Fibroblast of mammary gland (primary cell): ENCODE measurements around the gene DSTN.

Source experiments
- DNase-seq: peaks from one replicate; pipeline ENCODE4 v3.0.0-alpha.2; 2010; ENCODE audit warnings: low read depth
- H3K4me3 ChIP-seq: 2 replicates; pipeline ENCODE4 v1.5.1; 2011; ENCODE audit warnings: low read depth, mild to moderate bottlenecking, low read length, moderate library complexity; ENCODE audit not compliant: control insufficient read depth
- TF ChIP-seq, protein P1 (sequence below): conservative IDR thresholded peaks from 2 replicates; pipeline ENCODE4 v1.5.1; 2011; ENCODE audit warnings: low read depth, low read length, inconsistent platforms; ENCODE audit not compliant: control insufficient read depth, insufficient read depth

Gene DSTN

DNA sequence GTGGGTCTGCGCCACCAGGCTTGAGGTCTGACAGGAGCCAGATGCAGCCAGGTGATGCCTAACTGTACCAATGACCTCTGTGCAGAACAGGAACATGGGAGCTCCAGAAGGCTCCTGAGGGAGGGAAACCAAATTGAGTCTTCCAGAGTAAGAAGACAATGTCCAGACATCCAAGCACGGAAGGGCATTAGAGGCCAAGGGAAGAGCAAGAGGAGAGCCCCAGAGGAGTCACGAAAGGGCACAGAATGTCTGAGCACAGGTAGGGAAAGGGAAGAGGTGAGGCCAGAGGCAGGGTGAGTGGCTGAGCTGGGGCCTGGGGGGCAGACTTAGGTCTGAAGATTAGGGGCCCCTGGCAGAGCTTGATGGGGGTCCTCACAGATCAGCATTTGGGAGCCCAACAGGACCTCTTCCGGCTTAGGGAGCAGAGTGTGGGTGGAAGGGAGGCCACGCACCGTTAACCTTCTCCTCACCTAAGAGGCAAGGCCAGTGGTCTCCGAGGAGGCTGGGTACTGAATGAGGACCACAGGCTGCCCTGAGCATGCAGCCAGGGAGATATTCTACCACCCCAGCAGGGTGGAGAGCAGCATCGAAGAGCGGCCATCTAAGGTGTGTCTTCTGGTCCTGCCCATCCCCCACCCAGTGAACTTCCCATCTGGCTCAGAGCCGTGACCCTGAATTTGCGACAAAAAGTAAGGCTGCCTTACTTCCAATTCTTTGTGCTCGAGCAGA, 70.4 kb downstream of the DSTN start:
- no peak for DNase-seq
- H3K4me3 ChIP-seq, result no peak overlapping the region
- TF ChIP-seq, protein P1, sequence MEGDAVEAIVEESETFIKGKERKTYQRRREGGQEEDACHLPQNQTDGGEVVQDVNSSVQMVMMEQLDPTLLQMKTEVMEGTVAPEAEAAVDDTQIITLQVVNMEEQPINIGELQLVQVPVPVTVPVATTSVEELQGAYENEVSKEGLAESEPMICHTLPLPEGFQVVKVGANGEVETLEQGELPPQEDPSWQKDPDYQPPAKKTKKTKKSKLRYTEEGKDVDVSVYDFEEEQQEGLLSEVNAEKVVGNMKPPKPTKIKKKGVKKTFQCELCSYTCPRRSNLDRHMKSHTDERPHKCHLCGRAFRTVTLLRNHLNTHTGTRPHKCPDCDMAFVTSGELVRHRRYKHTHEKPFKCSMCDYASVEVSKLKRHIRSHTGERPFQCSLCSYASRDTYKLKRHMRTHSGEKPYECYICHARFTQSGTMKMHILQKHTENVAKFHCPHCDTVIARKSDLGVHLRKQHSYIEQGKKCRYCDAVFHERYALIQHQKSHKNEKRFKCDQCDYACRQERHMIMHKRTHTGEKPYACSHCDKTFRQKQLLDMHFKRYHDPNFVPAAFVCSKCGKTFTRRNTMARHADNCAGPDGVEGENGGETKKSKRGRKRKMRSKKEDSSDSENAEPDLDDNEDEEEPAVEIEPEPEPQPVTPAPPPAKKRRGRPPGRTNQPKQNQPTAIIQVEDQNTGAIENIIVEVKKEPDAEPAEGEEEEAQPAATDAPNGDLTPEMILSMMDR, result no peak

GRCh38 chr20:17640875-17641378, 71.1 kb downstream of the DSTN start:
- no peak overlapping the region for H3K4me3 ChIP-seq
- TF ChIP-seq, protein P1, result no peak
- DNase-seq, result no peak

GRCh38 chr20:17641520-17641964, 71.7 kb downstream of the DSTN start:
- H3K4me3 ChIP-seq, result no peak overlapping the region
- no peak for DNase-seq
- TF ChIP-seq, protein P1, result no peak

DNA sequence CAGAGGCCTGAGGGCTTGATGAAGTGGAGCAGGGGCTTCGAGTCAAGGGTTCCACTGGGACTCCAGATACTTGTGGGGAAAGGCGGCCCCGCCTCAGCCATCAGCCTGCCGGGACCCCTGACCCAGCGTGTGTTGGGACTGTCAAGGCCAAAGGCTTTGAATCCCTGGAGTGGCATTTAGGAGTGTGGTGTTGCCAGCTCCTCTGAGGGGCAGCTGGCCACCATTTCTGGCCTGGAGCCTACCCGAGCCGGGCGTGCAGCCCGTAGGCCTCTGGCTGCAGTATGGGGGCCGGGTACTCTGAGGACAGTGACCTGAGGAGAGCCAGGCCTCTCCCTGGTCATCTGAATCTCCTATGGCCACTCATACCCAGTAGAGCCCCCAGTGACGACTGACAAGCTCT, 72.1 kb downstream of the DSTN start:
- no peak for DNase-seq
- TF ChIP-seq, protein P1, result no peak
- H3K4me3 ChIP-seq, result no peak overlapping the region

GRCh38 chr20:17642404-17643269, 72.8 kb downstream of the DSTN start:
- no peak overlapping the region for H3K4me3 ChIP-seq
- DNase-seq, result no peak
- TF ChIP-seq, protein P1, result no peak

DNA sequence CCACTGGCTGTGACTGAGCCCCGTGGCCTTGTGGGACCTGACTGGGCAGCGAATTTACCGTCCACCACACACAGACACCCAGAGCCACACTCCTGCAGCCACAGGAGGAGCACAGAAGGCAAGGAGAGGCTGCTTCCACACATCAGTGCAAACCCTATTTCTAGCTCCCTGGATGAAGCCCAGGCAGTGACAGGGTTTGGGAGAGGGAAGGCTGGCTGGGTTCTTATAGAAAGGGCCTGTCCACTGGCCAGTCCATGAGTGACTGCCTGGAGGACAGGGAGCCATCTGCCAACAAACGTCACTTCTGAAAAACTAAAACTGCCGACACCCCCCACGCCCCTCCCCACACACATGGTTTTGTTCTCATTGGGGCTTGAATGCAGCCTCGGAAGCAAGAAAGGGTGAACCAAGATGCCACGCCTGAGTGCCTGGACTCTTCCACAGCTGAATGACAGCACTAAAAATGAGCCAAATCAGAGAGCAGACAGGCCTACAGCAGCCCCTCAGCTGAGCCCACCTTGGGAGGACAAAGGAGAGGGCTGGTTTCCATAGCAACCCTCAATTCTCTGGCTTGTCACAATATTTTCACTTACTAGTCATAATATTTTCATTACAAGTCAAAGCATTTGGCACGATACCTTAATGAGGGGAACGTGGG, 73.8 kb downstream of the DSTN start:
- no peak for DNase-seq
- no peak overlapping the region for H3K4me3 ChIP-seq
- TF ChIP-seq, protein P1, result no peak
